Measurements from ENCODE around the gene NSMCE3.

- TF ChIP-seq, protein P1, sequence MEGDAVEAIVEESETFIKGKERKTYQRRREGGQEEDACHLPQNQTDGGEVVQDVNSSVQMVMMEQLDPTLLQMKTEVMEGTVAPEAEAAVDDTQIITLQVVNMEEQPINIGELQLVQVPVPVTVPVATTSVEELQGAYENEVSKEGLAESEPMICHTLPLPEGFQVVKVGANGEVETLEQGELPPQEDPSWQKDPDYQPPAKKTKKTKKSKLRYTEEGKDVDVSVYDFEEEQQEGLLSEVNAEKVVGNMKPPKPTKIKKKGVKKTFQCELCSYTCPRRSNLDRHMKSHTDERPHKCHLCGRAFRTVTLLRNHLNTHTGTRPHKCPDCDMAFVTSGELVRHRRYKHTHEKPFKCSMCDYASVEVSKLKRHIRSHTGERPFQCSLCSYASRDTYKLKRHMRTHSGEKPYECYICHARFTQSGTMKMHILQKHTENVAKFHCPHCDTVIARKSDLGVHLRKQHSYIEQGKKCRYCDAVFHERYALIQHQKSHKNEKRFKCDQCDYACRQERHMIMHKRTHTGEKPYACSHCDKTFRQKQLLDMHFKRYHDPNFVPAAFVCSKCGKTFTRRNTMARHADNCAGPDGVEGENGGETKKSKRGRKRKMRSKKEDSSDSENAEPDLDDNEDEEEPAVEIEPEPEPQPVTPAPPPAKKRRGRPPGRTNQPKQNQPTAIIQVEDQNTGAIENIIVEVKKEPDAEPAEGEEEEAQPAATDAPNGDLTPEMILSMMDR (IDR thresholded peaks at IDR 0.05; ENCODE audit: low read length) = no peak
- no peak for TF ChIP-seq EZH2 (IDR thresholded peaks at IDR 0.05; ENCODE audit: borderline replicate concordance, low read length)
These were observed 2.6 kb upstream of the NSMCE3 start for GRCh38 chr15:29272219-29272618.

Measured in OCI-LY1 (cell line).